Medulla oblongata (tissue), 1 donor: Measurements from ENCODE around the gene ALOX5.

Experiments
- DNase-seq: peaks from one replicate; pipeline ENCODE4 v3.0.0-alpha.2; 2015; ENCODE audit errors: extremely low spot score

The ALOX5 gene

GRCh38 chr10:45443101-45444009 lies 69.3 kb downstream of the ALOX5 start:
- no peak for DNase-seq

- no peak for DNase-seq
Observed at GRCh38 chr10:45444022-45444421, 70.0 kb downstream of the ALOX5 start.

DNA sequence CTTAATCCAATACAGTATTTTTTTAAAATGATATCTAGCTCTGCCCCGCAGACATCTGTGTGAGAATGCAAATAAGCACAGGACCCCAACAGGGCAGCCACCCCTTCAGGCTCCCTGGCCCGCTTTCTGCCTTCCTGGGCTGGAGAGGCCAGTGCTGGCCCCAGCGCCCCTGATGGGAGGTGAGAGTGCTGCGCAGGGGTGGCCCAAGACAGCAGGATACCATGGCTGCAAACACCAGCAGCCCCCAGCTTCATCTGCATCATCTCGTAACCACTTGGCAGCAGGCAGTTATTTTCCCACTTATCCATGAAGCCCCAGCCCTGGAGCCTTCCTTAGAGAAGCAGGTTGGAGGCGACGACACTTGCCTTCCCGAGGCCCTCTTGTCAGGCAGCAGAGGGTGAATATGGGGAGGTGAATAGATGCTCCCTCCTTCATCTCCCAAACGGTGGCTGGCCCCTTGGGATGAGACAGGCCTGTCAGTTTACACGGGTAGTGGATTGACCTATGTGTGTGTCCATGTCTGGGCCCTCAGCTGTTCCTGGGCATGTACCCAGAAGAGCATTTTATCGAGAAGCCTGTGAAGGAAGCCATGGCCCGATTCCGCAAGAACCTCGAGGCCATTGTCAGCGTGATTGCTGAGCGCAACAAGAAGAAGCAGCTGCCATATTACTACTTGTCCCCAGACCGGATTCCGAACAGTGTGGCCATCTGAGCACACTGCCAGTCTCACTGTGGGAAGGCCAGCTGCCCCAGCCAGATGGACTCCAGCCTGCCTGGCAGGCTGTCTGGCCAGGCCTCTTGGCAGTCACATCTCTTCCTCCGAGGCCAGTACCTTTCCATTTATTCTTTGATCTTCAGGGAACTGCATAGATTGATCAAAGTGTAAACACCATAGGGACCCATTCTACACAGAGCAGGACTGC lies 71.2 kb downstream of the ALOX5 start:
- peak; percentile 70 for DNase-seq

GRCh38 chr10:45446858-45447257 lies 72.8 kb downstream of the ALOX5 start:
- DNase-seq = no peak

DNA sequence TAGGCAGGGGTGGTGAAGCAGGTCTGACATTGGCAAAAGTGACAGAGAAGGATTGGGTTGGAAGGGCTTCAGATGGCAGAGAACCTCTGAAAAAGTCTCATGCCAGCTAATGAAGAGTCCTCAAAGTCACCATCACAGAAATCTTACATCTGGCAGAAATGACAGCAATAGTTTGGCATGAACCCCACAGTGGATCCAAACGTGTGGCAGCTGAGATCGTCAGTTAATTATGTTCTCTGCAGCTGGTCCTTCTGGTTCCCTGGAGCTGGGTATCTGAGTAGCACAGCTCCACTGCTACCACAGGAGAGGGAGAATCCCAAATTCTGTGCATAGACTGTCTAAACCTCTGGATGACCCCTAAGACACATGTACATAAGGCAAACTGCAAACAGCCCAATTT lies 73.4 kb downstream of the ALOX5 start:
- no peak for DNase-seq

DNA sequence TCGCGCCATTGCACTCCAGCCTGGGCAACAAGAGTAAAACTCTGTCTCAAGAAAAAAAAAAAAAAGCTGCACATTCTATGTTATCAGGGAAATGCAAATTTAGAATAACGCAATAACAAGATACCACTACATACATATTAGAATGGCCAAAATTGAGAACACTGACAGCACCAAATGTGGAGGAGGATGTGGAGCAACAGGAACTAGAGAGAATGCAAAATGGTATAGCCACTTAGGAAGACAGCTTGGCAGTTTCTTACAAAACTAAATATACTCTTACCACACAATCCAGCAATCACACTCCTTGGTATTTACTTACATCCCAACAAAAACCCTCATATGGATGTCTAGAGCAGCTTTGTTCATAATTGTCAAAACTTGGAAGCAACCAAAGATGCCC lies 76.8 kb downstream of the ALOX5 start:
- no peak for DNase-seq

DNA sequence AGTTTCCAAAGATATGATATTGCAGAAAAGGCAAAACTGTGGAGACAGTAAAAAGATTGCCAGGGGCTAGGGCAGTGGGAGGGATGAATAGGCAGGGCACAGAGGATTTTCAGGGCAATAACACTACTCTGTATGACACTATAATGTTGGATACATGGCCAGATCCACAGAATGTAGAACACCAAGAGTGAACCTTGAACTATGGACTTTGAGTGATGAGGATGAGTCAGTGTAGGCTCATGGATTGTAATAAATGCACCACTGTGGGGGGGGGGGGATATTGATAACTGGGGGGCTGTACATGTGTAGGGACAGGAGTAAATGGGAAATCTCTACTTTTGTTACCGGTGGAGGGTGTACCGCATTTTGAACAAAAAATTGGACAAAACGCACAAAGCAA lies 77.4 kb downstream of the ALOX5 start:
- no peak for DNase-seq

DNA sequence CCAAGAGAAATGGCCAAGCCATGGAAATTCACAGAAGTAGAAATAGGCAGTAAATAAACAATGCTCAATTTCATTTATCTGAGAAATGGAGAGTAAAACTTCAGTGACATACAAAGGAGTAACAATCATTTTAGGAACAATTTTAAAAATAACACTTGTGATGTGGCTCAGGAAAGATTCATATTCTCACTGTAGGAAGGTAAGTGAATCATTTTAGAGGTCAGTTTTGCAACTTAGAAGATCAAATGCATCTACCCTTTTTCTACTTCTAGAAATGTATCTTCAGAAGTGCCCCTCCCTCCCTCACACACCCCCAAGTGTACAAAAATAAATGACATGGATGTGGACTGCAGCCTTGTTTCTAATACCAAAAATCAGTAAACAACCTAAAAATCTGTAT lies 78.3 kb downstream of the ALOX5 start:
- no peak for DNase-seq

- no peak for DNase-seq
Observed at GRCh38 chr10:45452743-45453452, 78.9 kb downstream of the ALOX5 start.

DNA sequence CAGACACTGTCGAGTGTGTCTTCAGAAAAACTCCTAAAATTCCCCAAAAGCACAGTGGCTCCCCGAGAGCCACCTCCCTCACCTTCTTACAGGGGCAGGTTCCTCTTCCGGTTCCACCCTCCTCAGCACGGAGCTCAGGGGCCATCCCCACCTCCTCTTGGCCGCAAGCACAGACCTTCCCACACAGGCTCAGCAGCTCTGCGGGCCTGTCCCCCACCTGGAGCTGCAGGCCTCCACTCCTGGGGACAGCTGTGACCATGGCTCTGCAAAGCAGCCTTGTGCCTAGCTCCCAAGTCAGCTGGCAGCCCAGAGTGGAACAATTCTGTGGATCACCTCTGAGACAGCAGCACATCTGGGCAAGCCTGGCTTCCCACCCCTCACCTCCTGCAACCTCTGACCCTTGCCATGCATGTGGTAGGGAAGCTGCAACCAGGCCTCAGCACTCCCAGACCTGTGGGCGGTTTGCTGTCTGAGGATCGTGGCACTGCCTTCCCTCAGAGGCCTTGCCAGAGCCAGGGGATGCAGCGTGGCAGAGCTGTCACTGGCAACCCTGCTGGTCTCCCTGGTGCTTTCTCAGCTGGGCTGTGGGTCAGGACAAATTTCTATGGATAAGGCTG lies 79.7 kb downstream of the ALOX5 start:
- no peak for DNase-seq

- no peak for DNase-seq
Observed at GRCh38 chr10:45454262-45454661, 80.2 kb downstream of the ALOX5 start.

DNA sequence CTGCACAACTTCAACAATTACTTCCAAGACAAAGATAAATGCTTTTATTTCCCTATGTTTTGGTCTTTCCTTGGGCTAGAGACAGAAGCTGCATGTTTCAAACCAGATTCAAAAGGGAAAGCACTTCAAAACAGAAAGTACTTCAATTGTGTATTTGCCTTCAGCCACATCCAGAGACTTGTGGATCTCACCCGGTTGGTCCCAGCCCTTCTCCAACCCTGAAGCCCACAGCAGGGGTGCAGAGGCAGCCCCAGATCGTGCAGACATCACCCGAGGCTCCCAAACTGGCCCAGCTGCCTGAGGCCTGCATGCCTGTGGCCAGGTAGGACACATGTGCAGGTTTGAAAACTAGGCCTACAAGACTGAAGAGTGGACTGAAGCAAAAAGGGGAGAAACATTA lies 80.8 kb downstream of the ALOX5 start:
- no peak for DNase-seq

- DNase-seq = no peak
Observed at GRCh38 chr10:45456233-45456632, 82.2 kb downstream of the ALOX5 start.

DNA sequence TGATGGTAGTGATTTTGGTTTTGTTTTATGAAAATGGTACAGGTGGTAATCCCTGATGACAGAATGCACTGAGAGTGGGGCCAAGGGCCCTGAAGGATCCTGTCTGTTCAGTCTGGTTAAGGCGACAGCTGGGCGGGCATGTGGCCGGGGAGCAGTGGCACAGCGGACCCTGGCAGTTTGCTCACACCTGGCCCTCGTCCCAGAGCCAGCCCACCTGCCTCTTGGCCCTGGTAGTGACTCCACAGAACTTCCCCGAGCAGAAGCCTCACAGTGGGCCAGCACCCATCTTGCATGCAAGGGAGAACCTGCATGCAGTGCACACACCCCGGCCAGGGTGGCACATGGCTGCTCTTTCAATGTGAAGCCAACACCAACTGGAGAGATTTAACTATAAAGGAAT lies 82.8 kb downstream of the ALOX5 start:
- DNase-seq = no peak

DNA sequence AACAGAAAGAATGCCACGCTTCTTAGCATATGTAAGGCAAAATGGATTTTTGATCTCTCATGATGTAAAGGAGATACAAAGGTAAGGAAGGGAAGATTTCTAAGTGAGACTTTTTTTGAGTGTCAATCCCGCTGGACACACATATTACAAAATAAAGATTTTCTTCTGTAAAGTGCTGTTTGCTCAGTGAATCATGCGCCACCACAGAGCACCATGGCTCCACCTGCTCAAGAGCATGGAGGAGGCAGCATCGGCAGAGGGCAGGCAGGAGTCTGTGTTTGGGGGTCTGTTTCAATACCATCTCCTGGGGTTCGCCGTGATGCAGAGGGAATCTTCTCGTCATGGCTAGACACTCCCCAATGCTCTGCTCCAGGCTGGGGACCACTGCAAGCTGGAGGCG lies 83.5 kb downstream of the ALOX5 start:
- no peak for DNase-seq

DNA sequence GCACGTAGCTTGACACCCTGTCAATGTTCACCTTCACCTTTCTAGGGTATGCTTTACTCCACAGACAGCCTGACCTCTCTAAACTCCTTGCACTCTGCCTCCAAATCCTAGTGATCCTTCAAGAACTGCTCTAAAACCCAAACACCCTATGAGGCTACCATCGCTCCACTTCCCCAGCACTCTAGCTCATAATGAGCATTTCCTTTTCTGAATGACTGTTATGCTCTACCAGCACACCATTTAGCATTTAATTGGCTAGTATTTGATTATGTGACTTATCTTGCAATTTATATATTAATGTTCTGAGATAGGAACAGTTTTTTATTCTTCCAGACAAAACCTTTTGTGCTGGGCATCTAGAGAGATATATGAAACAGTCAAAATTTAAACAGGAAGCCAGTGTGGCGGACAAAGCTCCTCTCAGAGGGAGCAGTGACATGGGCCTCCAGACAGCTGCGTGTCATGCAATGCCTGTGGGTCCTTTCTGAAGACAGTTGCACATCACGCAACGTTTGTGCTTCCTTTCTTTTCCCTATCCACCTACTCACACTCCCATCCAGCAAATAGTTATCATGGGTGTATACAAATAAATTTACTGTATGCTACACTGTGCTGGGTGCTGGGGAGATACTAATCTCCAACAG lies 86.3 kb downstream of the ALOX5 start:
- DNase-seq = no peak

DNA sequence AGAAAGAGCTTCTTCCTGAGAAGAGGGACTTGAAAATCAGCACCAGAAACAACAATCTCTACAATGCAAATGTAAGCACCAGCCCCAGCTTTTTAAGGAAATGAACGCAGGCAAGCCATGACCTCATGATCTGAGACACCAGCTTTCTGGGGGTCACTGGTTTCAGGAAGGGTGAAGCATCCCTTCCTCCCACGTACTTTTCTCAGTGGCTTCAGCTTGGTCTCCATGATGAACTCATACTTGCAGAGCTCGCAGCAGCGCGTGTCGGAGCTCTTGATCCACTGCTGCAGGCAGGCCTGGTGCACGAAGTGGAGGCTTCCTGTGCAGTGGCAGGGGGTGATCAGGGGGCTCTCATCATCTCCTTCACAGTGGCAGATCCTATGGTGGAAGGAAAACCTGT lies 87.0 kb downstream of the ALOX5 start:
- peak; percentile 48 for DNase-seq

DNA sequence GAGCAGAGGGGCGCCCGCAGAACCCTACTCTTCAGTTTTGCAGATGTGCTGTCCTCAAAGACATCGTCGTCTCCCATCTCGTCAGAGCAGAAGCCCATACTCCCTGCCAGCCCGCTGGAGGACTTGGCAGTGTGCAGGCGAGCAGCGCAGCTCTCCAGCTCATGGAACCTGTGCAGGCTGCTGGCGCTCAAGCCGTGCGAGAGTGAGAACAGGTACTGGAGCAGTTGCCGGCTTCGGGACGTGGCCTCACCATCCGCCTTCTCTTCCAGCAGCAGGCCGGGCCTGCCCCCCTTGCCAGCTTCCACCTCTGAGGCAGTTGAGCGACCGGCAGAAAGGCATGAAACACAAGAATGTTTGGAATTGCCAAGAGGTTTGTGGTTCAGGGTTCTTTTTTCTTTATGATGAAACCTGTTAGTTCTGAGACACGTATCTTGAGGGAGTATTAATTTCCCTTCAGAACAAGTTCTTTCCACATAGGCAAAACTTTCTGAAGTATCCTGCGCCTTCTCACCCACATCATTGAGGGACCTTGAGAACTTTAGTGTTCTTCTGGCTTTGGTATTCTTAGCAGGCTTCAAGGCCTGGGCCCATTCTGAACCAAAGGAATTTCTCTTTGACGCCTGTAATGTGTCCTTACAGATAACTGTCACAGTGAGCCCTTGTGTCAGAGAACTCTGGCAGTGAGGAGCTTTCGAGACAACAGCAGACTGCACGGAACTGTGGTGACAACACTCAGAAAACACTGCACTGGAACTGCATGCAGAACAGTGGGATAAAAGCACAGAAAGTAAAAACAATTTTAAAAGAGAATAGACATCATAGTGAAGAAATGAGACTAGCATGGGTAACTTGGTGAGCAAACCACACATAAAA lies 89.5 kb downstream of the ALOX5 start:
- no peak for DNase-seq

- peak; percentile 91 for DNase-seq
Observed at GRCh38 chr10:45464958-45465567, 91.0 kb downstream of the ALOX5 start.

DNA sequence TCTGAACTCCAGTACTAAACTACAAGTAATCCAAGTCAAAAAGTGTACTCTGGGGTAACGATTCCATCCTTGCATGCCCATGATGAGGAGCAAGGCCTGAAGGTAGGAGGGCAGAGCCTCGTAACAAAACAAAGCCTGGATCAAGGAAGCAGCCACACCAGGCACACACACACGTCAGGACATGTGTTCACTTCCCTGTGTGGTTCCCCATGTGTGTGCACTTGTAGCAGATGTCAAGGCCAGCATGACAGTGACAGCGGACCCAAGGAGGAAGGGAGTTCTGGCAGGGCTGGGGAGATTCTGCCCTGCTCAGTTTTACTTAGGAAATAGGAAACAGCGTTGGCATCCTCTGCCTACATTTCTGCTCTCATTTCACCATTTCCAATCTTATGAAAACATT lies 92.8 kb downstream of the ALOX5 start:
- peak; percentile 51 for DNase-seq
